Transverse colon (tissue), 4 donors: ENCODE measurements around the gene PLEKHG1. TPM values are rescaled to one million over a fixed set of nuclear protein-coding genes. Genes with fewer than 3 reads are reported as not detected.

ENCODE experiments used
- DNase-seq: peaks from one replicate; pipeline ENCODE4 v3.0.0-alpha.2; 2019
- H3K27ac ChIP-seq, 4 donors: fragments of 200-600 bp; sonication (generic); 2 replicates each; pipeline ENCODE4 v1.5.1; 2016 to 2018; ENCODE audit warnings: inconsistent platforms in 4 of 4
- H3K27me3 ChIP-seq: fragments of 200-600 bp; sonication (generic); 2 replicates; pipeline ENCODE4 v1.5.1; 2017; ENCODE audit warnings: inconsistent platforms
- H3K36me3 ChIP-seq, 4 donors: fragments of 200-600 bp; sonication (generic); 2 replicates each; pipeline ENCODE4 v1.5.1; 2017 to 2019; ENCODE audit warnings: inconsistent platforms in 4 of 4
- H3K4me1 ChIP-seq, 4 donors: fragments of 200-600 bp; sonication (generic); 2 replicates each; pipeline ENCODE4 v1.5.1; 2017 to 2020; ENCODE audit warnings: inconsistent platforms in 4 of 4
- H3K4me3 ChIP-seq, 4 donors: fragments of 200-600 bp; sonication (generic); 1 replicate in 1 of 4; 2 replicates in 3 of 4; pipeline versions ENCODE4 v1.5.1 to v1.6.1; 2017 to 2019; ENCODE audit warnings: inconsistent platforms in 4 of 4
- H3K9me3 ChIP-seq, 2 donors: fragments of 200-600 bp; sonication (generic); 2 replicates each; pipeline ENCODE4 v1.5.1; 2017 to 2019; ENCODE audit warnings: inconsistent platforms in 2 of 2
- CTCF ChIP-seq, 5 experiments: fragments of 200-600 bp in 3 of 5; fragments of 450-650 bp in 2 of 5; sonication (generic) in 3 of 5; IDR thresholded peaks; 1 replicate in 2 of 5; 2 replicates in 3 of 5; pipeline ENCODE4 v1.5.1; 2016 to 2017; ENCODE audit warnings: antibody characterized with exemption in 5 of 5, inconsistent platforms in 3 of 5, mild to moderate bottlenecking in 2 of 5, moderate library complexity in 1 of 5
- EP300 ChIP-seq: sonication (generic); formaldehyde crosslinking; IDR thresholded peaks from one replicate; pipeline ENCODE4 v1.6.1; 2017; ENCODE audit warnings: antibody characterized with exemption, low read depth
- POLR2A ChIP-seq: fragments of 450-650 bp; IDR thresholded peaks from one replicate; pipeline ENCODE4 v1.6.1; 2016; ENCODE audit warnings: antibody characterized with exemption, mild to moderate bottlenecking, moderate library complexity
- POLR2AphosphoS5 ChIP-seq, 3 donors: sonication (generic); formaldehyde crosslinking; IDR thresholded peaks; one replicate each; pipeline ENCODE4 v1.6.1; 2016; ENCODE audit warnings: antibody characterized with exemption in 3 of 3
- WGBS, 2 donors: methylation state at CpG; one replicate each; pipeline ENCODE4 v1.1.5; 2018; ENCODE audit warnings: low coverage in 1 of 2; 5-methylcytosine and 5-hydroxymethylcytosine counted together
- in situ Hi-C, 4 donors: fragments of 200-750 bp; cut with MboI; loops; one replicate each; pipeline versions ENCODE4 v1.15.0 to v1.15.1; 2017; ENCODE audit warnings: low sequenced_read_pairs in 3 of 4, low pct_ligation_motif_present in 1 of 4, low pct_unique_long_range_greater_than_20kb in 1 of 4
- intact Hi-C: fragments of 100-400 bp; cut with DNase I; formaldehyde crosslinking; loops from one replicate; pipeline ENCODE4 v1.15.1; 2023; ENCODE audit warnings: low total_unique reads
- total RNA-seq, 4 donors: library from RNA; depleted of rRNA; stranded (reverse); fragments of >200 nt; gene quantifications; one replicate each; pipeline ENCODE4 v1.1.0, GENCODE V29; 2016

The PLEKHG1 gene
- total RNA-seq, 4 donors from 2014 or later, result 35.4 to 93.9 (median 58.3) TPM

DNA sequence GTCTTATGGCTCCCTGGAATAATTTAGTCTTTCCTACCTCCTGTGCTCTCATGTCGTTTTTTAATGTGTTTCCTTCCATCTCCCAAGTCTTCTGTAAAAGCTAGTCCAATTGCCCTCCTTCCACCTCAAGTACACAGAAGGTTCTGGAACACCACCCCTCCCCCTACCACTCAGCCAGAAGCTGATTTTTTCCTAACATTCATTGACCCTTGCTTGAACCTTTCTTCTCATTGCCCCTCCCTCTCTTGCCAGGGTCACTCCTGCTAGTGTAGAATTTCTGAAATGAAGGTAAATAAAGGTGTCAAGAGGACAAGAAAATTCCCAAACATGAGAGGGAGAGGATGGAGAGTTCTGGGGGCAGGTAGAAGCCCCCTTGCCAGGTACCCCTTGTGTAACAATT is 38.6 kb downstream of the PLEKHG1 start:
- no peak for TF ChIP-seq CTCF (IDR thresholded peaks at IDR 0.05)
- TF ChIP-seq POLR2AphosphoS5 (IDR thresholded peaks at IDR 0.05), result no peak
- no peak for TF ChIP-seq EP300
- TF ChIP-seq POLR2A, result no peak
- in situ Hi-C loops (no loop called here), intact Hi-C loops (no loop called here)
- H3K4me1 ChIP-seq, result peaks cover 0 to 39% (median 24%) of the 10 kb centered on the region in 4 donors
- no peaks in the 10 kb centered on the region for H3K9me3 ChIP-seq
- no peaks in the 10 kb centered on the region for H3K27me3 ChIP-seq
- DNase-seq, result no peak
- WGBS, 2 donors, result 72 to 86% methylated on average over 1 of the region's 1 CpG
- no peak overlapping the region for H3K4me3 ChIP-seq
- no peak overlapping the region for H3K27ac ChIP-seq
- no peaks in the 10 kb centered on the region for H3K36me3 ChIP-seq

GRCh38 chr6:150638765-150639164 is 39.1 kb downstream of the PLEKHG1 start:
- no peaks in the 10 kb centered on the region for H3K27me3 ChIP-seq
- H3K4me3 ChIP-seq, result no peak overlapping the region
- DNase-seq, result no peak
- 88 to 97% methylated on average over 1 of the region's 1 CpG for WGBS, 2 donors
- TF ChIP-seq CTCF (IDR thresholded peaks at IDR 0.05) (no peak), POLR2A (no peak), POLR2AphosphoS5 (IDR thresholded peaks at IDR 0.05) (no peak), EP300 (no peak)
- intact Hi-C loops, result no loop called here
- peaks cover 0 to 39% (median 24%) of the 10 kb centered on the region in 4 donors for H3K4me1 ChIP-seq
- H3K9me3 ChIP-seq, result no peaks in the 10 kb centered on the region
- no peak overlapping the region for H3K27ac ChIP-seq
- in situ Hi-C loops, result no loop called here
- H3K36me3 ChIP-seq, result no peaks in the 10 kb centered on the region

GRCh38 chr6:150639823-150640331 is 40.2 kb downstream of the PLEKHG1 start:
- in situ Hi-C loops (no loop called here), intact Hi-C loops (no loop called here)
- Histone ChIP-seq H3K4me1 (peaks cover 0 to 38% (median 21%) of the 10 kb centered on the region in 4 donors), H3K36me3 (no peaks in the 10 kb centered on the region), H3K4me3 (no peak overlapping the region), H3K9me3 (no peaks in the 10 kb centered on the region), H3K27ac (no peak overlapping the region), H3K27me3 (no peaks in the 10 kb centered on the region)
- 87 to 95% methylated on average over 7 to 9 of the region's 9 CpGs for WGBS, 2 donors
- TF ChIP-seq CTCF (IDR thresholded peaks at IDR 0.05) (no peak), EP300 (no peak), POLR2AphosphoS5 (IDR thresholded peaks at IDR 0.05) (no peak), POLR2A (no peak)
- no peak for DNase-seq

DNA sequence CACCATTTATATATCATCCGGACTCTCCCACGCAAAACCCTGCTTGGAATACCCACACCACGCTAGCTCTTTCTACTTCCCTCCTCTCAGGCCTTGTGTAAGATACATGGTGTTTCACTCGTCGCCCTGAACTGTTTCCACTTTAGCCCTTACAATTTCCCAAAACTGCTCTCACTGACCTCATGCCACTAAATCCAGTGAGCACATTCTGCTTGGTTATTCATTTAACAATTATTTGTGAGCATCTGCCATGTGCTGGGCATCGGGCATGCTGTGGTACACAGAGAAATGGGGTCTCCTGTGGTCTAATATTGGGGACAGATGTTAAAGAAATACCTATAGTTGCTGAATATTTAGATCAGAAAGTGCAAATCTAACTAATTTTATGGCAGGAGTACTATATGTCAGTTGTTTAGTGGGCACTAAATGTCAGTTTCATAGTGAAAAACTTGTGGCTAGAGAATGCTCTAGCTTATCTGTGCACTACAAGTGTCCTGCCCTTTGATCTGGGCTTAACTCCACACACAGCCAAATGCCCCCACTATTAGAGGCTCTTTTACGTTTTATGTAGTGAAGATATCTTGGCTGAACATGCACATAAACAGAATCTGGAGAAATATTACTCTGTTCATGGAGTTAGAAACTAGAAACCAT is 41.0 kb downstream of the PLEKHG1 start:
- Histone ChIP-seq H3K4me3 (no peak overlapping the region), H3K27ac (peak overlapping the region; percentile 18 to 71 (median 59)), H3K36me3 (no peaks in the 10 kb centered on the region), H3K27me3 (no peaks in the 10 kb centered on the region), H3K4me1 (peaks cover 0 to 30% (median 21%) of the 10 kb centered on the region in 4 donors), H3K9me3 (no peaks in the 10 kb centered on the region)
- no peak for DNase-seq
- in situ Hi-C loops, result no loop called here
- 67 to 76% methylated on average over 7 of the region's 7 CpGs for WGBS, 2 donors
- TF ChIP-seq EP300 (no peak), POLR2A (no peak), CTCF (IDR thresholded peaks at IDR 0.05) (no peak), POLR2AphosphoS5 (IDR thresholded peaks at IDR 0.05) (no peak)
- intact Hi-C loops, result no loop called here
